GM12864 (cell line): ENCODE measurements around the gene KISS1R.

Experiments
- DNase-seq: peaks from one replicate; pipeline ENCODE4 v3.0.0-alpha.2; 2011; ENCODE audit warnings: low read depth
- H3K4me3 ChIP-seq: 2 replicates; pipeline ENCODE4 v1.5.1; 2011; ENCODE audit warnings: mild to moderate bottlenecking, low read depth, low read length, control low read depth
- TF ChIP-seq, protein P1 (sequence below): IDR thresholded peaks from 2 replicates; pipeline ENCODE4 v1.5.1; 2011; ENCODE audit warnings: low read depth, mild to moderate bottlenecking, moderate library complexity, low read length, control low read depth, inconsistent platforms; ENCODE audit errors: missing control alignments

Gene KISS1R

DNA sequence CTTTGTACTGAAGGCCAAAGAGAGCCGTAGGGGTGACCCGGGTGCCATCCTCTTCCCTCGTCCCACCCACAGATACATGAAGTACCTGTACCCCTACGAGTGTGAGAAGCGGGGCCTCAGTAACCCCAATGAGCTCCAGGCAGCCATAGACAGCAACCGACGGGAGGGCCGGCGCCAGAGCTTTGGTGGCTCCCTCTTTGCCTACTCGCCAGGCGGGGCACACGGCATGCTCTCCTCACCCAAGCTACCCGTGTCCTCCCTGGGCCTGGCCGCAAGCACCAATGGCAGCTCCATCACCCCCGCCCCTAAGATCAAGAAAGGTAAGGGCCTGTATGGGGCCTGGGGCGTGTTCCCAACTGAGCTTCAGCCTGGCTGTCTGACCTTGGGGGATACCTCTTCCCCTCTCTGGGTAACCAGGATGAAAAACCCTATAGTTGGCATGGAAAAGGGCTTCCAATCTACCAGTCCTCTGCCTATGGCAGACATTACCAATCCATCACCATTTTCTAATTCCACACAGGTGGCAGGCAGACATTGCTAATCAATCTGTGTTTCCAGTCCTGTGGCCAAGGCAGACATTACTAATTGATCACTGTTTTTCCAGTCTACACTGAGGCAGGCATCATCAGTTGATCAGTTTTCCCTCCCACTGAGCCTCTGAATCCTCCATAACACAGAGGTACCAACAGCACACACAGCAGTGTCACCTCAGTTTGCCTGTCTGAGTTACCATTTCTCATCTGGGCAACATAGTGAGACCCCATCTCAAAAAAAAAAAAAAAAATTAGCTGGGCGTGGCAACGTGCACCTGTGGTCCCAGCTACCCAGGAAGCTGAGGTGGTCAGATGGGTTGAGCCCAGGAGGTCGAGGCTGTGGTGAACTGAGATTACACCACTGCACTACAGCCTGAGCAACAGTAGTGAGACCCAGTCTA lies 47.9 kb downstream of the KISS1R start:
- DNase-seq, result no peak
- no peak overlapping the region for H3K4me3 ChIP-seq
- TF ChIP-seq, protein P1, sequence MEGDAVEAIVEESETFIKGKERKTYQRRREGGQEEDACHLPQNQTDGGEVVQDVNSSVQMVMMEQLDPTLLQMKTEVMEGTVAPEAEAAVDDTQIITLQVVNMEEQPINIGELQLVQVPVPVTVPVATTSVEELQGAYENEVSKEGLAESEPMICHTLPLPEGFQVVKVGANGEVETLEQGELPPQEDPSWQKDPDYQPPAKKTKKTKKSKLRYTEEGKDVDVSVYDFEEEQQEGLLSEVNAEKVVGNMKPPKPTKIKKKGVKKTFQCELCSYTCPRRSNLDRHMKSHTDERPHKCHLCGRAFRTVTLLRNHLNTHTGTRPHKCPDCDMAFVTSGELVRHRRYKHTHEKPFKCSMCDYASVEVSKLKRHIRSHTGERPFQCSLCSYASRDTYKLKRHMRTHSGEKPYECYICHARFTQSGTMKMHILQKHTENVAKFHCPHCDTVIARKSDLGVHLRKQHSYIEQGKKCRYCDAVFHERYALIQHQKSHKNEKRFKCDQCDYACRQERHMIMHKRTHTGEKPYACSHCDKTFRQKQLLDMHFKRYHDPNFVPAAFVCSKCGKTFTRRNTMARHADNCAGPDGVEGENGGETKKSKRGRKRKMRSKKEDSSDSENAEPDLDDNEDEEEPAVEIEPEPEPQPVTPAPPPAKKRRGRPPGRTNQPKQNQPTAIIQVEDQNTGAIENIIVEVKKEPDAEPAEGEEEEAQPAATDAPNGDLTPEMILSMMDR, result no peak

DNA sequence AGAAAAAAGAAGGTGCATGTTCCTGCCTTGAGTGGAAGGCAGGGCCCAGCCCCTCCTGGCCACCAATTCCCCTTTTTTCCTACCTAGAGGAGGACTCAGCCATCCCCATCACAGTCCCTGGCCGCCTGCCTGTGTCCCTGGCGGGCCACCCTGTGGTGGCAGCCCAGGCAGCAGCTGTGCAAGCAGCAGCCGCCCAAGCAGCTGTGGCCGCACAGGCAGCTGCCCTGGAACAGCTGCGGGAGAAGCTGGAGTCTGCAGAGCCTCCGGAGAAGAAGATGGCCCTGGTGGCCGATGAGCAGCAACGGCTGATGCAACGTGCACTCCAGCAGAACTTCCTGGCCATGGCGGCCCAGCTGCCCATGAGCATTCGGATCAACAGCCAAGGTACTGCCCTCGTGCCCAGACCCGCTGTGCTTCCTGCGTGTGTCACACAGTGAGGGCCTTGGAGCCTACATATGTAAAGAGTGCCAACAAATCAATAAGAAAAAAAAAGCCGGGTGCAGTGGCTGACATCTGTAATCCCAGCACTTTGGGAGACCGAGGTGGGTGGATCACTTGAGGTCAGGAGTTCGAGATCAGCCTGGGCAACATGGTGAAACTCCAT lies 49.5 kb downstream of the KISS1R start:
- DNase-seq, result no peak
- TF ChIP-seq, protein P1, result no peak
- no peak overlapping the region for H3K4me3 ChIP-seq
